Stimulated activated effector memory CD8-positive, alpha-beta T cell treated with anti-CD3 and anti-CD28 coated beads, Interleukin-12 subunit alpha, Interleukin-12 subunit beta, amount 100 ng/mL, for 72 hours (primary cell): Measurements from ENCODE around the gene MYO5C.

Experiments
- ATAC-seq: fragments of 150-1000 bp; cut with Tn5 transposase; 2 replicates; pipeline ENCODE4 v1.10.0; 2021
- DNase-seq, 2 donors: peaks; one replicate each; pipeline ENCODE4 v3.0.0; 2021 to 2022; ENCODE audit warnings: low spot score in 2 of 2
- H3K27ac Mint-ChIP-seq: one replicate; pipeline ENCODE4 v1.8.0; 2022; ENCODE audit warnings: mild to moderate bottlenecking, mixed read lengths
- H3K36me3 Mint-ChIP-seq: one replicate; pipeline ENCODE4 v1.8.0; 2022; ENCODE audit warnings: mild to moderate bottlenecking, mixed read lengths
- H3K4me1 Mint-ChIP-seq: one replicate; pipeline ENCODE4 v1.8.0; 2022; ENCODE audit warnings: mixed read lengths
- H3K4me3 Mint-ChIP-seq: one replicate; pipeline ENCODE4 v1.8.0; 2022; ENCODE audit warnings: mild to moderate bottlenecking, mixed read lengths
- H3K9me3 Mint-ChIP-seq: one replicate; pipeline ENCODE4 v1.8.0; 2022; ENCODE audit warnings: mixed read lengths

MYO5C gene, protein sequence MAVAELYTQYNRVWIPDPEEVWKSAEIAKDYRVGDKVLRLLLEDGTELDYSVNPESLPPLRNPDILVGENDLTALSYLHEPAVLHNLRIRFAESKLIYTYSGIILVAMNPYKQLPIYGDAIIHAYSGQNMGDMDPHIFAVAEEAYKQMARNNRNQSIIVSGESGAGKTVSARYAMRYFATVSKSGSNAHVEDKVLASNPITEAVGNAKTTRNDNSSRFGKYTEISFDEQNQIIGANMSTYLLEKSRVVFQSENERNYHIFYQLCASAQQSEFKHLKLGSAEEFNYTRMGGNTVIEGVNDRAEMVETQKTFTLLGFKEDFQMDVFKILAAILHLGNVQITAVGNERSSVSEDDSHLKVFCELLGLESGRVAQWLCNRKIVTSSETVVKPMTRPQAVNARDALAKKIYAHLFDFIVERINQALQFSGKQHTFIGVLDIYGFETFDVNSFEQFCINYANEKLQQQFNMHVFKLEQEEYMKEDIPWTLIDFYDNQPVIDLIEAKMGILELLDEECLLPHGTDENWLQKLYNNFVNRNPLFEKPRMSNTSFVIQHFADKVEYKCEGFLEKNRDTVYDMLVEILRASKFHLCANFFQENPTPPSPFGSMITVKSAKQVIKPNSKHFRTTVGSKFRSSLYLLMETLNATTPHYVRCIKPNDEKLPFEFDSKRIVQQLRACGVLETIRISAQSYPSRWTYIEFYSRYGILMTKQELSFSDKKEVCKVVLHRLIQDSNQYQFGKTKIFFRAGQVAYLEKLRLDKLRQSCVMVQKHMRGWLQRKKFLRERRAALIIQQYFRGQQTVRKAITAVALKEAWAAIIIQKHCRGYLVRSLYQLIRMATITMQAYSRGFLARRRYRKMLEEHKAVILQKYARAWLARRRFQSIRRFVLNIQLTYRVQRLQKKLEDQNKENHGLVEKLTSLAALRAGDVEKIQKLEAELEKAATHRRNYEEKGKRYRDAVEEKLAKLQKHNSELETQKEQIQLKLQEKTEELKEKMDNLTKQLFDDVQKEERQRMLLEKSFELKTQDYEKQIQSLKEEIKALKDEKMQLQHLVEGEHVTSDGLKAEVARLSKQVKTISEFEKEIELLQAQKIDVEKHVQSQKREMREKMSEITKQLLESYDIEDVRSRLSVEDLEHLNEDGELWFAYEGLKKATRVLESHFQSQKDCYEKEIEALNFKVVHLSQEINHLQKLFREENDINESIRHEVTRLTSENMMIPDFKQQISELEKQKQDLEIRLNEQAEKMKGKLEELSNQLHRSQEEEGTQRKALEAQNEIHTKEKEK (N-terminal part only)

GRCh38 chr15:52295421-52296001 is at the start of gene MYO5C:
TSS of gene MYO5C (minus strand) at chr15:52295804. CDS start at chr15:52295636, 168 bp downstream.
- Mint-ChIP-seq H3K9me3 (no peaks in the 10 kb centered on the region), H3K4me1 (peaks cover 13% of the 10 kb centered on the region), H3K4me3 (peak within 1 kb of the TSS; percentile 34), H3K36me3 (no peaks in the 10 kb centered on the region), H3K27ac (no peak within 1 kb of the TSS)
- DNase-seq, result peak in 1 of 2 donors; percentile 38
- ATAC-seq, result no peak

DNA sequence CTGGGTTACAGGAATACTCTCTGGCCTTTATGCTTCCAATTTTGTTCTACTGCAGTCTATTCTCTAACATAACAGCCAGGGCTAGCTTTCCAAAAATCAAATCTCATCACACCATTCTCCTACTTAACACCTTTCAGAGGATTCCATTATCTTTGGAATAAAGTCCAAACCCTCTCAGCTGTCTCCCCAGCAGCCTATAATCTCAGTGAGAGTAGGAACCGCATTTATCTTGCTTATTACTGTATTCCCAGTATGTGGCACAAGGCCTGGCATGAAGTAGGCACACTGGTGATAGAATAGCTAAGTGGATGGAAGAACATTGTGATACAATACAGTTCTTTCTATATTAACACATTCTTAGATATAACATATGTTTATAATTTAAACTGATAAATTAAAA is 49.0 kb upstream of the MYO5C start:
- Mint-ChIP-seq H3K27ac (peak overlapping the region; percentile 32), H3K9me3 (no peaks in the 10 kb centered on the region), H3K36me3 (peaks cover 69% of the 10 kb centered on the region), H3K4me3 (no peak overlapping the region), H3K4me1 (peaks cover 7% of the 10 kb centered on the region)
- DNase-seq (no peak), ATAC-seq (no peak)

DNA sequence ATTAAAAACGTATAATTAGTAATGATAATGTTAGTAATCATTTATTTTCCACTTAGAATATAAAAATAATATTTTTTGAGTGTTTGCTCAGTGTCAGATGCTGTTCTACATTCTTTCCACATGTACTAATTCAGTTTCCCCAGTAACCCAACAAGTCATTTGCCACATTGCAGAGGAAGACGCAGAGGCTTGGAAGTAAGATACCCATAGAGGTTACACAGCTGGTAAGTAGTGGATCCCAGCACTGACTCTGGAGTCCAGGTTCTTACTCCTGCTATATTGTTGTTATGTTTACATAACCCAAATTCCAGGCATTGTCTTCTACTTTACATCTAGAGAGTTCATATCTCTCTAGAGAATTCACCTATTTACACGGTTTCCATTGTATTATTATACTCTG is 48.2 kb upstream of the MYO5C start:
- DNase-seq (no peak), ATAC-seq (no peak)
- Mint-ChIP-seq H3K4me3 (no peak overlapping the region), H3K9me3 (no peaks in the 10 kb centered on the region), H3K27ac (peak overlapping the region; percentile 32), H3K4me1 (peaks cover 7% of the 10 kb centered on the region), H3K36me3 (peaks cover 69% of the 10 kb centered on the region)

GRCh38 chr15:52340093-52340492 is 44.5 kb upstream of the MYO5C start:
- peak overlapping the region; percentile 56 for H3K27ac Mint-ChIP-seq
- ATAC-seq, result no peak

GRCh38 chr15:52338891-52339290 is 43.3 kb upstream of the MYO5C start:
- Mint-ChIP-seq H3K4me1 (peaks cover 9% of the 10 kb centered on the region), H3K4me3 (no peak overlapping the region), H3K36me3 (peaks cover 77% of the 10 kb centered on the region), H3K27ac (no peak overlapping the region), H3K9me3 (no peaks in the 10 kb centered on the region)
- no peak for ATAC-seq
- DNase-seq, result no peak

More at GRCh38 chr15:52340093-52340492, 44.5 kb upstream of the MYO5C start:
- H3K36me3 Mint-ChIP-seq, result peaks cover 74% of the 10 kb centered on the region
- H3K4me3 Mint-ChIP-seq, result no peak overlapping the region
- H3K9me3 Mint-ChIP-seq, result no peaks in the 10 kb centered on the region
- DNase-seq, result no peak
- H3K4me1 Mint-ChIP-seq, result peaks cover 15% of the 10 kb centered on the region

DNA sequence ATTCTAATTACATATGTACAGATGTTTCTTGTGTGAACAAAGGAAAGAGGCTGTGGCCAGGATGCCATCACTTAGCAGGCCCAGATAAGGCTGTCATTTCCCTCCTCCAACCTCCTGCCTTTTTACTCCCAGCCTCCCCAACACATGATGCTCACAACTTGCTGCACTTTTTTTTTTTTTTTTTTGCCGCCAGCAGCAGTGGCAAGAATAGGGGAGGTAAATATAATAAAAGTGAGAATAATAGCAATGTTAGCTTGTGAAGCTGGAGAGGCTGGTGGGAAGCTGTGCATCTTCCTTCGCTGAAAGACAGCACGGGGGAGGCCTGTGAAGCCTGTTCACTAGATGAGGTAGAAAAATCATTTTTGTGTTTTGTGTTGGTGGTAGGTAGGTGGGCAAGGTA is 42.5 kb upstream of the MYO5C start:
- Mint-ChIP-seq H3K4me1 (peaks cover 10% of the 10 kb centered on the region), H3K36me3 (peaks cover 74% of the 10 kb centered on the region), H3K9me3 (no peaks in the 10 kb centered on the region), H3K27ac (no peak overlapping the region), H3K4me3 (no peak overlapping the region)
- DNase-seq (no peak), ATAC-seq (no peak)

GRCh38 chr15:52337198-52337853 is 41.7 kb upstream of the MYO5C start:
- peaks cover 67% of the 10 kb centered on the region for H3K36me3 Mint-ChIP-seq
- H3K4me1 Mint-ChIP-seq, result peaks cover 15% of the 10 kb centered on the region
- no peaks in the 10 kb centered on the region for H3K9me3 Mint-ChIP-seq
- no peak overlapping the region for H3K4me3 Mint-ChIP-seq
- peak overlapping the region; percentile 45 for H3K27ac Mint-ChIP-seq
- DNase-seq (no peak), ATAC-seq (peak; percentile 51)

DNA sequence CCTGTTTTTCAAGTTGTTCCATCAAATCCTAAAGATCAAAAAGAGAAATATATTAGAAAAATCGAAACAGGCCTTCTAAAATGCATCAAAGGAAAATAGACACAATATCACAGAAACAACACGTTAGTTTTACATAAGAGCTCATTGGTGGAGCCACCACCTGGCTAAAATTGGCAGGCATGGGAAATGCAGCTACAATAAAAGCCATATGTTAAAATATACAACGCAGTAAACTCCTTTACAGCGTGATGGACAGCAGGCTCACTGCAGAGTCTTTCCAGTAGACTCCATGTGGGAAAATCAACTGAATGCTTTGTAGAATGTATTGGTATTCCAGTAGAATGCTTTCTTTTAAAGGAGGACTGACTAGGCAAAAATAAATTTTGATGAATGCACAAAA is 40.9 kb upstream of the MYO5C start:
- DNase-seq (no peak), ATAC-seq (no peak)
- Mint-ChIP-seq H3K4me3 (no peak overlapping the region), H3K36me3 (peaks cover 63% of the 10 kb centered on the region), H3K4me1 (peaks cover 20% of the 10 kb centered on the region), H3K9me3 (no peaks in the 10 kb centered on the region), H3K27ac (peak overlapping the region; percentile 45)

DNA sequence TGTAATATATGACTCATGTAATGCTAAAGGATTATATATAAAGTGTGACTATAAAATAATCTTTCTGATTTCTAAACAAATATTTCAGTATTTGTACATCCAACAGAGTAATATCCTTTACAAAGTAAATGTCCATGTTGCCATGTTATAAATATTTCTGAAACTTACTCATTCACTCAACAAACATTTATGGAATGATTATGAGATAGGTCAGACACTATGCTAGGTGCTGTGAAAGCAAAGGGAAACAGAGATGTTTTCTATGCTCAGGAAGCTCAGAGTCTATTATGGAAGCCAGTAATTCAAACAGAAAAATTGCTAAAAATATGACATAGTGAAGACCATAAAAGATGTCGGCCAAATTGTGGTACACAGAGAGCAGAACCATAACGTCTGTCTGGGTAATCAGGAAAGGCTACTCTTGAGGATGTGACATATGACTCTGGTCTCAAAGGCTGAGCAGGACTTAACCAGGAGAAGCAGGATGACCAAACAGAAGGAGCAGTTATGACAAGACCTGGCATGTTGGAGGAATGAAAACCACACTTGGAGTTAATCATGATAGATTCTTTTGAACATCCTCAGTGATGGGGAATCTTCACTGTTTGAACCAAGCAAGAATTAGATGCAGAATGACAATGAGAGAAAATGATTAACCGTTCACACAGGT is 39.0 kb upstream of the MYO5C start:
- Mint-ChIP-seq H3K36me3 (peaks cover 63% of the 10 kb centered on the region), H3K9me3 (no peaks in the 10 kb centered on the region), H3K27ac (no peak overlapping the region), H3K4me3 (no peak overlapping the region), H3K4me1 (peaks cover 26% of the 10 kb centered on the region)
- ATAC-seq (no peak), DNase-seq (no peak)

- peak; percentile 100 for ATAC-seq
- DNase-seq, result peak; percentile 13 to 68
- Mint-ChIP-seq H3K4me3 (peak overlapping the region; percentile 36), H3K9me3 (no peaks in the 10 kb centered on the region), H3K36me3 (peaks cover 66% of the 10 kb centered on the region), H3K4me1 (peaks cover 17% of the 10 kb centered on the region), H3K27ac (peak overlapping the region; percentile 43)
Measured at GRCh38 chr15:52331490-52332240, 36.1 kb upstream of the MYO5C start.

GRCh38 chr15:52329987-52330386 is 34.4 kb upstream of the MYO5C start:
- ATAC-seq (peak; percentile 51), DNase-seq (no peak)
- Mint-ChIP-seq H3K36me3 (peaks cover 66% of the 10 kb centered on the region), H3K9me3 (no peaks in the 10 kb centered on the region), H3K4me1 (peaks cover 17% of the 10 kb centered on the region), H3K4me3 (no peak overlapping the region), H3K27ac (peak overlapping the region; percentile 35)

GRCh38 chr15:52329150-52329549 is 33.5 kb upstream of the MYO5C start:
- ATAC-seq (no peak), DNase-seq (no peak)
- Mint-ChIP-seq H3K9me3 (no peaks in the 10 kb centered on the region), H3K36me3 (peaks cover 66% of the 10 kb centered on the region), H3K4me3 (no peak overlapping the region), H3K4me1 (peaks cover 17% of the 10 kb centered on the region), H3K27ac (no peak overlapping the region)

DNA sequence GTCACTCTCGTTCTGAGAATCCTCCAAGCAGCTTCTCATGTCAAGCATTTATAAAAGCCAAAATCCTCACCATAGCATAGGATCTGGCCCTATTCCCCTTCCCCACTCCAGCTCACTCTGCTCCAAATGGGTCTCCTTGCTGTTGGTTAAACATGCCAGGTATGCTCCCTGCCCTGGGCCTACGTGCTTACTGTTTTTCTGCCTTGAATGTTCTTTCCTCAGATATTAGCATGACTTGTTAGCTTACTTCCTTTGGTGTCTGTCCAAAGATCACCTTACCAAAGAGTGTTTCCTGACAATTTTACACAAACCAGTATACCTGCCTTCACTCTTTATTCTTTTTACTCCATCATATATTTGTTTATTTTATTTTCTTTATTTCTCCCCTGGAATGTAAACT is 33.1 kb upstream of the MYO5C start:
- H3K4me1 Mint-ChIP-seq, result peaks cover 17% of the 10 kb centered on the region
- no peak overlapping the region for H3K4me3 Mint-ChIP-seq
- ATAC-seq, result no peak
- peaks cover 70% of the 10 kb centered on the region for H3K36me3 Mint-ChIP-seq
- no peak overlapping the region for H3K27ac Mint-ChIP-seq
- DNase-seq, result no peak
- no peaks in the 10 kb centered on the region for H3K9me3 Mint-ChIP-seq
